K562 (cell line): ENCODE results near the gene TM7SF3. TPM values are rescaled to one million over a fixed set of nuclear protein-coding genes. Genes with fewer than 3 reads are reported as not detected.

Experiments
- C11orf30 ChIP-seq: fragments of 450-650 bp; IDR thresholded peaks from 2 replicates; pipeline ENCODE4 v1.6.1; 2016; ENCODE audit warnings: low read depth, mild to moderate bottlenecking
- CBX1 ChIP-seq: sonication (generic); IDR thresholded peaks from 2 replicates; pipeline ENCODE4 v1.6.1; 2016; ENCODE audit warnings: antibody characterized with exemption, low read depth, mild to moderate bottlenecking
- ESRRA ChIP-seq: fragments of 450-650 bp; IDR thresholded peaks from 2 replicates; pipeline ENCODE4 v1.6.1; 2014; ENCODE audit warnings: low read depth, mild to moderate bottlenecking, moderate library complexity, borderline replicate concordance
- ETV5 ChIP-seq: sonication (generic); formaldehyde crosslinking; IDR thresholded peaks from 2 replicates; pipeline ENCODE4 v1.4.0; 2020; ENCODE audit warnings: low read depth, mild to moderate bottlenecking, missing genetic modification reagents
- HDAC1 ChIP-seq, 2 experiments: fragments of 450-650 bp; IDR thresholded peaks; 2 replicates each; pipeline ENCODE4 v1.6.1; 2016 to 2017; ENCODE audit warnings: inconsistent platforms in 1 of 2, mild to moderate bottlenecking in 1 of 2, moderate library complexity in 1 of 2
- HEY1 ChIP-seq: fragments of 250-450 bp; sonication (Bioruptor Pico); IDR thresholded peaks from 2 replicates; pipeline ENCODE4 v1.5.0; 2020; ENCODE audit warnings: mild to moderate bottlenecking, moderate library complexity, borderline replicate concordance
- HMG20B ChIP-seq: fragments of 250-450 bp; sonication (Bioruptor Pico); IDR thresholded peaks from 2 replicates; pipeline ENCODE4 v1.5.0; 2021; ENCODE audit warnings: mild to moderate bottlenecking
- LARP7 ChIP-seq: fragments of 450-650 bp; IDR thresholded peaks from 2 replicates; pipeline ENCODE4 v1.6.1; 2016
- NFE2 ChIP-seq: IDR thresholded peaks from 2 replicates; pipeline ENCODE4 v1.6.1; 2014; ENCODE audit warnings: antibody characterized with exemption, low read depth
- RBBP5 ChIP-seq: fragments of 200-600 bp; sonication (generic); IDR thresholded peaks from 2 replicates; pipeline ENCODE4 v1.6.1; 2012; ENCODE audit warnings: borderline replicate concordance, mild to moderate bottlenecking, low read length, control low read depth, inconsistent platforms; ENCODE audit not compliant: insufficient read depth, poor library complexity, severe bottlenecking
- RNF2 ChIP-seq: sonication (generic); IDR thresholded peaks from 2 replicates; pipeline ENCODE4 v1.6.1; 2016
- TAF9B ChIP-seq: fragments of 450-650 bp; IDR thresholded peaks from 2 replicates; pipeline ENCODE4 v1.6.1; 2018; ENCODE audit warnings: mild to moderate bottlenecking; ENCODE audit not compliant: partially characterized antibody
- TFAP4 ChIP-seq: sonication (generic); formaldehyde crosslinking; IDR thresholded peaks from 2 replicates; pipeline ENCODE4 v1.8.0; 2022; ENCODE audit warnings: missing genetic modification reagents, mild to moderate bottlenecking, moderate library complexity, borderline replicate concordance
- TFE3 ChIP-seq: fragments of 450-650 bp; formaldehyde crosslinking; IDR thresholded peaks from 2 replicates; pipeline ENCODE4 v1.4.0; 2020; ENCODE audit warnings: mild to moderate bottlenecking, mixed read lengths
- ZNF23 ChIP-seq: fragments of 250-450 bp; sonication (Bioruptor Pico); IDR thresholded peaks from 2 replicates; pipeline ENCODE4 v1.4.0; 2020; ENCODE audit warnings: mild to moderate bottlenecking
- polyA plus RNA-seq, 8 experiments: library from polyadenylated mRNA; depleted of rRNA in 4 of 8; stranded (reverse) in 5 of 8; unstranded in 3 of 8; fragments of >200 nt; fragmentation: Nextera tagmentation in 2 of 8; fragmentation: Illumina TruSeq in 1 of 8; extraction: Ambion mirVana in 2 of 8; extraction: Trizol in 1 of 8; gene quantifications; 2 replicates each; pipeline versions ENCODE4 v1.2.1 to v1.2.3, GENCODE V29; 2011 to 2014; ENCODE audit warnings: inconsistent platforms in 1 of 8, missing spikeins in 1 of 8
- total RNA-seq, 7 experiments: library from RNA; depleted of rRNA in 6 of 7; stranded (reverse); fragments of >200 nt in 6 of 7; fragmentation: Illumina TruSeq in 2 of 7; extraction: Trizol in 2 of 7; gene quantifications; 2 replicates each; pipeline versions ENCODE4 v1.2.1 to v1.2.3, GENCODE V29; 2011 to 2021; ENCODE audit warnings: low replicate concordance in 1 of 7
- TF ChIP-seq, protein P1 (sequence below): IDR thresholded peaks from 2 replicates; pipeline ENCODE4 v1.6.1; 2014; ENCODE audit warnings: antibody characterized with exemption
- TF ChIP-seq, protein P2 (sequence below): fragments of 450-650 bp; conservative IDR thresholded peaks from 2 replicates; pipeline ENCODE4 v1.6.1; 2016; ENCODE audit warnings: missing genetic modification characterization, low read depth, mild to moderate bottlenecking, missing compliant biosample characterization, moderate library complexity
- TF ChIP-seq, protein P3 (sequence below), 2 experiments: IDR thresholded peaks in 1 of 2; conservative IDR thresholded peaks in 1 of 2; 2 replicates each; pipeline ENCODE4 v1.6.1; 2016; ENCODE audit warnings: low read depth in 2 of 2, mild to moderate bottlenecking in 1 of 2, missing compliant biosample characterization in 1 of 2, missing genetic modification characterization in 1 of 2, moderate library complexity in 1 of 2

The TM7SF3 gene
- total and polyA plus RNA-seq, 9 of the 15 experiments (the other 6 are each of a cell fraction or from before 2014, with no cell fraction given), result 9.3 to 90.4 (median 24.8) TPM

DNA sequence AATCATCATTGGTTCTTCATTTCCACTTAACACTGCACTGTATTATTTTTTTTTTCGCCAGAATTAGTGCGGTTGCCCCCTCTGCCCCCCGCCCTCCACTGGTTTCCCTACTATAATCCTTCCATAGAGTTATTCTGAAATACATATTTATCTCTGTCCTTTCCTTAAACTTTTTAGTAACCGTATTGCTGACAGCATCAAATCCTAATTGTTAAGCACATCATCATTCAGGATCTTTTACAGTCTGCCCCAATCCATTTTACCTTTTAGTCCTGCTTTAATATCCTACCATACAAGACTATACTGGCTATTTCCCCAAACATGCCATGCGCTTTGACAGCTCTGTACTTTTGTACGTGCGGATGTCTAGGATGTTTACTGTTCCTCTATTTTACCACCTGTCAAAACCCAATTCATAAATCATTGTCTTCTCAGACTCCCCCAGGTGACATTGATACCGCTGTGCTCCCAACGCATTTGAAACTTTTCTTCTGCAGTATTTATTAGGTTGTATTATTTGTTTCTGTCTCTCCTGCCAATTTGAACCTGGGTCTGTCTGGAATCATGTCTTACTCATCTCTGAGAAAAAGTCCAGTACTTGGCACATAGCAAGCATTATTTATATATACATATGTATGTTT is 74.9 kb downstream of the TM7SF3 start (continued):
- TF ChIP-seq, protein P1, sequence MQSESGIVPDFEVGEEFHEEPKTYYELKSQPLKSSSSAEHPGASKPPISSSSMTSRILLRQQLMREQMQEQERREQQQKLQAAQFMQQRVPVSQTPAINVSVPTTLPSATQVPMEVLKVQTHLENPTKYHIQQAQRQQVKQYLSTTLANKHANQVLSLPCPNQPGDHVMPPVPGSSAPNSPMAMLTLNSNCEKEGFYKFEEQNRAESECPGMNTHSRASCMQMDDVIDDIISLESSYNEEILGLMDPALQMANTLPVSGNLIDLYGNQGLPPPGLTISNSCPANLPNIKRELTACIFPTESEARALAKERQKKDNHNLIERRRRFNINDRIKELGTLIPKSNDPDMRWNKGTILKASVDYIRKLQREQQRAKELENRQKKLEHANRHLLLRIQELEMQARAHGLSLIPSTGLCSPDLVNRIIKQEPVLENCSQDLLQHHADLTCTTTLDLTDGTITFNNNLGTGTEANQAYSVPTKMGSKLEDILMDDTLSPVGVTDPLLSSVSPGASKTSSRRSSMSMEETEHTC, result no peak
- TF ChIP-seq RNF2 (no peak), HDAC1 (IDR thresholded peaks at IDR 0.05) (peak in 1 of 2 experiments; percentile 77; a peak in 2 of 4 replicates), ESRRA (no peak), CBX1 (no peak), ZNF23 (no peak), TFE3 (CRISPR knock-in tag) (no peak), TAF9B (peak; percentile 14), NFE2 (no peak), RBBP5 (no peak), C11orf30 (peak; percentile 41), ETV5 (no peak), HMG20B (CRISPR knock-in tag) (no peak), LARP7 (no peak), TFAP4 (no peak), HEY1 (CRISPR knock-in tag) (no peak)
- TF ChIP-seq, protein P2, sequence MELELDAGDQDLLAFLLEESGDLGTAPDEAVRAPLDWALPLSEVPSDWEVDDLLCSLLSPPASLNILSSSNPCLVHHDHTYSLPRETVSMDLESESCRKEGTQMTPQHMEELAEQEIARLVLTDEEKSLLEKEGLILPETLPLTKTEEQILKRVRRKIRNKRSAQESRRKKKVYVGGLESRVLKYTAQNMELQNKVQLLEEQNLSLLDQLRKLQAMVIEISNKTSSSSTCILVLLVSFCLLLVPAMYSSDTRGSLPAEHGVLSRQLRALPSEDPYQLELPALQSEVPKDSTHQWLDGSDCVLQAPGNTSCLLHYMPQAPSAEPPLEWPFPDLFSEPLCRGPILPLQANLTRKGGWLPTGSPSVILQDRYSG (tag), result no peak
- TF ChIP-seq, protein P3, sequence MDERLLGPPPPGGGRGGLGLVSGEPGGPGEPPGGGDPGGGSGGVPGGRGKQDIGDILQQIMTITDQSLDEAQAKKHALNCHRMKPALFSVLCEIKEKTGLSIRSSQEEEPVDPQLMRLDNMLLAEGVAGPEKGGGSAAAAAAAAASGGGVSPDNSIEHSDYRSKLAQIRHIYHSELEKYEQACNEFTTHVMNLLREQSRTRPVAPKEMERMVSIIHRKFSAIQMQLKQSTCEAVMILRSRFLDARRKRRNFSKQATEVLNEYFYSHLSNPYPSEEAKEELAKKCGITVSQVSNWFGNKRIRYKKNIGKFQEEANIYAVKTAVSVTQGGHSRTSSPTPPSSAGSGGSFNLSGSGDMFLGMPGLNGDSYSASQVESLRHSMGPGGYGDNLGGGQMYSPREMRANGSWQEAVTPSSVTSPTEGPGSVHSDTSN (CRISPR knock-in tag; IDR thresholded peaks at IDR 0.05; ENCODE audit: low read depth), result 0 out of 2 replicates have a peak, but pooled peaks have one; percentile 29
- TF ChIP-seq, protein P3 (tag; conservative IDR thresholded peaks at IDR 0.05; ENCODE audit: low read depth), result peak; percentile 83
